ENCODE measurements around the gene RNF111.

Gene RNF111

GRCh38 chr15:58987491-58988005 lies at the start of gene RNF111:
Gene RNF111, plus strand, starts transcription at chr15:58987663. Its CDS starts 43,160 bp downstream, at chr15:59030823.
- peak; percentile 96 for DNase-seq (ENCODE audit: low spot score)

GRCh38 chr15:58947179-58947578 lies 40.3 kb upstream of the RNF111 start:
- no peak for DNase-seq (ENCODE audit: low spot score)

- no peak for DNase-seq (ENCODE audit: low spot score)
These were observed 36.0 kb upstream of the RNF111 start for GRCh38 chr15:58951388-58952007.

GRCh38 chr15:58952751-58953150 lies 34.7 kb upstream of the RNF111 start:
- DNase-seq (ENCODE audit: low spot score): no peak

- DNase-seq (ENCODE audit: low spot score): peak; percentile 61
These were observed 30.1 kb upstream of the RNF111 start for GRCh38 chr15:58957101-58957973.

- no peak for DNase-seq (ENCODE audit: low spot score)
These were observed 28.7 kb upstream of the RNF111 start for GRCh38 chr15:58958811-58959210.

- DNase-seq (ENCODE audit: low spot score): no peak
These were observed 25.3 kb upstream of the RNF111 start for GRCh38 chr15:58962136-58962535.

GRCh38 chr15:58962662-58963565 lies 24.5 kb upstream of the RNF111 start:
- DNase-seq (ENCODE audit: low spot score): no peak

GRCh38 chr15:58966698-58967097 lies 20.8 kb upstream of the RNF111 start:
- no peak for DNase-seq (ENCODE audit: low spot score)

GRCh38 chr15:58967479-58967878 lies 20.0 kb upstream of the RNF111 start:
- no peak for DNase-seq (ENCODE audit: low spot score)

GRCh38 chr15:58977887-58978286 lies 9.6 kb upstream of the RNF111 start:
- no peak for DNase-seq (ENCODE audit: low spot score)

GRCh38 chr15:58980351-58980939 lies 7.0 kb upstream of the RNF111 start:
- peak; percentile 52 for DNase-seq (ENCODE audit: low spot score)

GRCh38 chr15:58981808-58982475 lies 5.5 kb upstream of the RNF111 start:
- no peak for DNase-seq (ENCODE audit: low spot score)

GRCh38 chr15:58983261-58983660 lies 4.2 kb upstream of the RNF111 start:
- no peak for DNase-seq (ENCODE audit: low spot score)

- DNase-seq (ENCODE audit: low spot score): no peak
These were observed 2.0 kb upstream of the RNF111 start for GRCh38 chr15:58985443-58985842.

- no peak for DNase-seq (ENCODE audit: low spot score)
These were observed 427 bp upstream of the RNF111 start for GRCh38 chr15:58987036-58987435.

GRCh38 chr15:58988006-58988785 lies 733 bp downstream of the RNF111 start:
- peak; percentile 35 for DNase-seq (ENCODE audit: low spot score)

- no peak for DNase-seq (ENCODE audit: low spot score)
These were observed 4.7 kb downstream of the RNF111 start for GRCh38 chr15:58992181-58992580.

- DNase-seq (ENCODE audit: low spot score): no peak
These were observed 7.5 kb downstream of the RNF111 start for GRCh38 chr15:58994906-58995453.

GRCh38 chr15:58999694-59000093 lies 12.2 kb downstream of the RNF111 start:
- DNase-seq (ENCODE audit: low spot score): no peak
